Measurements from ENCODE around the gene LGALS1.
A peak's percentile ranks its signal among the peaks of the same experiment; 100 is the strongest.
"Not testable (repeated sequence)": the region's sequence is repeated elsewhere in the genome, so short reads cannot be mapped to it uniquely, and the experiment has no call there.

The LGALS1 gene

GRCh38 chr22:37679670-37680069, 4.2 kb downstream of the LGALS1 start:
- no peak for TF ChIP-seq GATA1 (IDR thresholded peaks at IDR 0.05; ENCODE audit: low read depth, low read length)
- no peak for TF ChIP-seq POLR2A (IDR thresholded peaks at IDR 0.05; ENCODE audit: low read length)
- no peak for DNase-seq

- DNase-seq: no peak
- no peak for TF ChIP-seq POLR2A (IDR thresholded peaks at IDR 0.05; ENCODE audit: low read length)
- no peak for TF ChIP-seq GATA1 (IDR thresholded peaks at IDR 0.05; ENCODE audit: low read depth, low read length)
These were observed 4.9 kb downstream of the LGALS1 start for GRCh38 chr22:37680191-37680851.

DNA sequence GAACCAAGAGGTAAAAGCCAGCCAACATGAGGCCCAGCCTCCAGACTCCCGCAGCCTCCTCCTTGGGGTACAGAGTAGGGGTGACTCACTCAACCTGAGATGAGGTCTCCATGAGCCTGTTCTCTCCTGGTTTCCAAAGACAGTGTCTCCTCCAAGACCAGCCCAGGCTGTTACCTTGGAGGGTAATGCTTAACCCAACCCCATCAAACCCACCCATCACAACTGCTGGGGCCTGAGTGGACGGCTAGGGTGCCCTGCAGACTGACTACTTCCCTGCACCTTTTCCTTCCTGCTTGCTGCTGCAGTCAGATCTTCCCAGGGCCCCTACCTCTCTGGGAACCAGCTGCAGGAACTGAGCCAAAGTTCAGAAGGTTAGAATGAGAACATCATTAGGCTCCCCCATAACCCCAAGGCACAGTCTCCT, 5.6 kb downstream of the LGALS1 start:
- no peak for DNase-seq
- TF ChIP-seq GATA1 (IDR thresholded peaks at IDR 0.05; ENCODE audit: low read depth, low read length): no peak
- no peak for TF ChIP-seq POLR2A (IDR thresholded peaks at IDR 0.05; ENCODE audit: low read length)

- DNase-seq: peak; percentile 79 to 85
- no peak for TF ChIP-seq POLR2A (IDR thresholded peaks at IDR 0.05; ENCODE audit: low read length)
These were observed 6.2 kb downstream of the LGALS1 start for GRCh38 chr22:37681556-37682049.

GRCh38 chr22:37684803-37685615, 9.6 kb downstream of the LGALS1 start:
- no peak for TF ChIP-seq POLR2A (IDR thresholded peaks at IDR 0.05; ENCODE audit: low read length)
- TF ChIP-seq GATA1 (IDR thresholded peaks at IDR 0.05; ENCODE audit: low read depth, low read length): no peak

DNA sequence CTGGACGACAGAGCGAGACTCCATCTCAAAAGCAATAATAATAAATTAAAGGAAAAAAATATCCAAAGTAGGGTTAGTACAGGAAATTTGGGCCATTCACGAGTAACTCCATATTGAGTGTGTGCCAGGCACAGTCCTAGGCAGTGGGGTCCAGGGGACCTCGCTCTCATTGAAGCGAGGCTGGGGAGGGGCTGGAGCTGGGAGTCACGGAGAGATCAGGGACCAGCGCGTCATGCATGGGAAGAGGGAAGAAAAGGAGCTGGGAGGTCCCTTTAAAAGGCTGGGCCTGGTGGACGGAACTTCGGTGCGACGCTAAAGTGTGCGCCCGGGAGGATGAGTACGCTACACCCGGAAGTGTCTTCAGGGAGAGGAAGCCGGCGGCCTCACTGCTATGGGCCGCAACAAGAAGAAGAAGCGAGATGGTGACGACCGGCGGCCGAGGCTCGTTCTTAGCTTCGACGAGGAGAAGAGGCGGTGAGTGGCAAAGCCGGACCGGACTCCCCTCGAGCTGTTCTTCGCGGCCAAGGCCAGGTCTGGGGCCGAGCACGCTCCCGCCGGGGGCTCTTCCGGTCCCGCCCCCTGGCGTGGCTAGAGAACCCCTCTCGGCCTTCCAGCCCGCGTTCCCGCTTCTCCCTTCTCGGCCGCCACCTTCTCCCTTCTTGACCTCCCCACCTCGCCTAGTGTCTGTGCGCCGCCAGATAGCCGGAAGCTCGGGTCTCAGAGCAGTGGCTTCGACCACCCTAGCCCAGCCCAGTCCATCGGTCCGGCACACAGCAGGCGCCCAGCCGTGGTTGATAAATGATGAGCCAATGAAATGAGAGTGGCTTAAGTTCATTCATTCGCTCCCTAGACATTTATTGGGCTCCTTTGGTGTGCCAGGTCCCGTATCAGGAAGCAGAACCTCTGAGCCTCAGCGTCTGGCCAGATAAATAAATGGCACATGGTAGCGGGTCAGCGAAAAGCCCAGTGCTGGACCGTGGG, 10.9 kb downstream of the LGALS1 start, which contains the start of gene NOL12:
TSS of gene NOL12 (plus strand) at position 342 of the 981 bp plus-strand sequence. CDS start at position 392, 50 bp downstream.
- TF ChIP-seq GATA1 (IDR thresholded peaks at IDR 0.05; ENCODE audit: low read depth, low read length) (no peak), POLR2A (IDR thresholded peaks at IDR 0.05; ENCODE audit: low read length) (peak; percentile 79)

More at GRCh38 chr22:37684803-37685615, 9.6 kb downstream of the LGALS1 start:
- no peak for DNase-seq

GRCh38 chr22:37690407-37690806, 15.0 kb downstream of the LGALS1 start:
- DNase-seq: no peak
- TF ChIP-seq POLR2A (IDR thresholded peaks at IDR 0.05; ENCODE audit: low read length) (no peak), GATA1 (IDR thresholded peaks at IDR 0.05; ENCODE audit: low read depth, low read length) (no peak)

More for the DNA sequence above, 10.9 kb downstream of the LGALS1 start, which contains the start of gene NOL12:
- peak; percentile 90 to 93 for DNase-seq

GRCh38 chr22:37690901-37691504, 15.6 kb downstream of the LGALS1 start:
- DNase-seq: no peak
- TF ChIP-seq POLR2A (IDR thresholded peaks at IDR 0.05; ENCODE audit: low read length) (no peak), GATA1 (IDR thresholded peaks at IDR 0.05; ENCODE audit: low read depth, low read length) (no peak)

GRCh38 chr22:37692627-37693285, 17.3 kb downstream of the LGALS1 start:
- no peak for TF ChIP-seq GATA1 (IDR thresholded peaks at IDR 0.05; ENCODE audit: low read depth, low read length)
- TF ChIP-seq POLR2A (IDR thresholded peaks at IDR 0.05; ENCODE audit: low read length): peak; percentile 21
- DNase-seq: no peak

GRCh38 chr22:37694131-37694530, 18.7 kb downstream of the LGALS1 start:
- not testable (repeated sequence) for DNase-seq

DNA sequence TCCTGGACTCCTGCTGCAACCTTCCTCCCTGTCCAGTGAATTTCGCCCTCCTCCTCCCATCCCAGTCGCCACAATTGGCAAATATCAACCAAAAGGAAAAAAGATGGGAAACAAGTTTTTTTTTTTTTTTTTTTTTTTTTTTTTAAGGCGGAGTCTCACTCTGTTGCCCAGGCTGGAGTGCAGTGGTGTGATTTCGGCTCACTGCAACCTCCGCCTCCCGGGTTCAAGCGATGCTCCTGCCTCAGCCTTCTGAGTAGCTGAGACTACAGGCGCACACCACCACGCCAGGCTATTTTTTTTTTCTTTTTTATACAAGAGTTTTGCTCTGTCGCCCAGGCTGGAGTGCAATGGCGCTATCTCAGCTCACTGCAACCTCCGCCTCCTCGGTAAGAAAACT, 20.8 kb downstream of the LGALS1 start:
- not testable (repeated sequence) for DNase-seq

DNA sequence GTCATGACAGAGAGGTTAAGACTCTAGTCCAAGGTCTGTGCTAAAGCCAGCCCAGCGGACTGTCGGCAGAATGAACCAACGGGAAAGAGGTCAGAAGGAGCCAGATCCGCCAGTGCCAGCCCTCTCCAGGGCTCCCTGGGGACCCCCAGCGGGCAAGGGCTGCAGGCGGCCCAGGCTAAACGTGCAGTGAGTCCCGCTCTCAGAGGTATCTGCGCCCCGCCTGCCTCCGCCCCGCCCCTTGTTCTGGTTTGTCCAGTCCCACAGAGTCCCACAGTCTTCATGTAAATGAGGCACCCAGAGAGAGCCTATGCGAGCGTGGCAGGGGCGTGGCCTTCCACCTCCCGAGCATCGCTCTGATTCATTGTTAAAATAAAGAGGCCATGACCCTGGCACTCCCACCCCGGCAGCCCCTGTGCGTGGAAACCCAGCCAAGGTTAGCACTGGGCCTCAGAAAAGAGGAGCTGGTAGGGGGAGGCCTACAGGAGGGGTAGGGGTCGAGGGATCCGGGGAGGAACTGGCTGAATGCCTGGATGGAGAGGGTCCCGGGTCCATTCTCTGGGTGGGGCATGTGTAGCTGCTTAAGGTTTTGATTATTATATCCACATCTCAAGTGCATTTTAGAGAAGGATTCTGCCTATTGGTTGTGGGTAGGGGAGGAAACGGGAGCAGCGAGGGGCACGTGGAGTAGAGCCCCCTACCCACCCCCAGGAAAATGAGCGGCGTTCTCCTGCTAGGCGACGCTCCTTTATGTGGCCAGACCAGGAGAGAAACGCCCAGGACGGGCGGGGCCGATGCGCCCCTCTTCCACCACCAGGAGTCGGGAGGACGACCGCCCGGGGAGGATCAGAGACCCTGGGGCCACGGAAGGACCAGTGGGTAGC, 21.5 kb downstream of the LGALS1 start, which contains the start of gene TRIOBP:
TSS of gene TRIOBP (plus strand) at position 392 of the 881 bp plus-strand sequence. CDS start 4,318 bp downstream, outside the sequence.
- peak; percentile 66 to 81 for DNase-seq
- TF ChIP-seq POLR2A (IDR thresholded peaks at IDR 0.05; ENCODE audit: low read length) (no peak), GATA1 (IDR thresholded peaks at IDR 0.05; ENCODE audit: low read depth, low read length) (no peak)
